ENCODE results near the gene ALG1. TPM values are rescaled to one million over a fixed set of nuclear protein-coding genes. Genes with fewer than 3 reads are reported as not detected.
"Not testable (repeated sequence)": the region's sequence is repeated elsewhere in the genome, so short reads cannot be mapped to it uniquely, and the experiment has no call there.

The ALG1 gene
- total RNA-seq, 1 experiment from 2014 or later, result 36.2 TPM

GRCh38 chr16:5105039-5105438, 33.4 kb downstream of the ALG1 start:
- H3K79me2 ChIP-seq (ENCODE audit: insufficient read depth, low read length); H3K27ac Mint-ChIP-seq; H2BK20ac ChIP-seq (ENCODE audit: low read depth, low read length, poor library complexity, severe bottlenecking); H4K91ac ChIP-seq (ENCODE audit: insufficient read length, low read depth, low read length); H3K14ac ChIP-seq (ENCODE audit: insufficient read depth, low read length); H2BK15ac ChIP-seq (ENCODE audit: low read depth, low read length); H3K4ac ChIP-seq (ENCODE audit: low read depth, low read length); H2AFZ ChIP-seq (ENCODE audit: low read length); H2BK12ac ChIP-seq (ENCODE audit: insufficient read length, low read depth, low read length); H3T11ph ChIP-seq (ENCODE audit: low read length); H3K4me1 Mint-ChIP-seq; H2BK5ac ChIP-seq (ENCODE audit: insufficient read length, low read length); H3K36me3 Mint-ChIP-seq (ENCODE audit: insufficient read depth in 1 of 3, low read depth in 3 of 3); H3K4me2 ChIP-seq (ENCODE audit: insufficient read depth, insufficient read length, low read length); H2AK5ac ChIP-seq (ENCODE audit: insufficient read length, low read length); H3K9ac ChIP-seq (ENCODE audit: extremely low read depth, insufficient read length, low read length); H4K5ac ChIP-seq (ENCODE audit: insufficient read length, low read depth, low read length); H4K8ac ChIP-seq (replicated peaks; ENCODE audit: insufficient read length, low read depth, low read length); H4K20me1 ChIP-seq (ENCODE audit: control insufficient read depth, insufficient read depth, insufficient read length); H3K23me2 ChIP-seq (ENCODE audit: insufficient read length, low read depth, low read length, poor library complexity, severe bottlenecking); H3K4me1 ChIP-seq (ENCODE audit: insufficient read depth, low read length); H3K23ac ChIP-seq (ENCODE audit: insufficient read length, low read depth, low read length); DNase-seq; H3K79me1 ChIP-seq (ENCODE audit: insufficient read depth, low read depth, low read length, poor library complexity, severe bottlenecking); H2BK120ac ChIP-seq (ENCODE audit: low read depth, low read length, poor library complexity, severe bottlenecking); H3K27me3 ChIP-seq (ENCODE audit: insufficient read depth, low read length); H3K56ac ChIP-seq (ENCODE audit: insufficient read length, low read depth, low read length); H3K27me3 Mint-ChIP-seq (ENCODE audit: low read depth); H3K9me3 Mint-ChIP-seq; H3K27ac ChIP-seq (ENCODE audit: insufficient read length, low read depth, low read length); H3K18ac ChIP-seq (ENCODE audit: insufficient read length, low read depth, low read length); H3K4me3 Mint-ChIP-seq; H3K9me3 ChIP-seq (ENCODE audit: control insufficient read depth, low read depth, low read length): not testable (repeated sequence)
- no CpG with 5 or more reads among the region's 5 CpGs for WGBS (ENCODE audit: extremely low coverage, insufficient read length, low lambda C conversion rate)
